Gastroesophageal sphincter (tissue), 3 donors: Measurements from ENCODE around the gene C19orf67.

Experiments used
- EP300 ChIP-seq: sonication (generic); formaldehyde crosslinking; IDR thresholded peaks from one replicate; pipeline ENCODE4 v1.6.1; 2017; ENCODE audit warnings: antibody characterized with exemption, mild to moderate bottlenecking
- POLR2A ChIP-seq, 2 donors: fragments of 450-650 bp; IDR thresholded peaks; one replicate each; pipeline ENCODE4 v1.6.1; 2017; ENCODE audit warnings: antibody characterized with exemption in 2 of 2, mild to moderate bottlenecking in 2 of 2, moderate library complexity in 1 of 2
- POLR2AphosphoS5 ChIP-seq: sonication (generic); formaldehyde crosslinking; IDR thresholded peaks from one replicate; pipeline ENCODE4 v1.6.1; 2017; ENCODE audit warnings: antibody characterized with exemption
- TF ChIP-seq, protein P1 (sequence below), 4 experiments: fragments of 200-600 bp in 2 of 4; fragments of 450-650 bp in 2 of 4; sonication (generic) in 1 of 4; IDR thresholded peaks; one replicate each; pipeline ENCODE4 v1.5.1; 2017 to 2019; ENCODE audit warnings: antibody characterized with exemption in 4 of 4, mild to moderate bottlenecking in 2 of 4, moderate library complexity in 2 of 4

DNA sequence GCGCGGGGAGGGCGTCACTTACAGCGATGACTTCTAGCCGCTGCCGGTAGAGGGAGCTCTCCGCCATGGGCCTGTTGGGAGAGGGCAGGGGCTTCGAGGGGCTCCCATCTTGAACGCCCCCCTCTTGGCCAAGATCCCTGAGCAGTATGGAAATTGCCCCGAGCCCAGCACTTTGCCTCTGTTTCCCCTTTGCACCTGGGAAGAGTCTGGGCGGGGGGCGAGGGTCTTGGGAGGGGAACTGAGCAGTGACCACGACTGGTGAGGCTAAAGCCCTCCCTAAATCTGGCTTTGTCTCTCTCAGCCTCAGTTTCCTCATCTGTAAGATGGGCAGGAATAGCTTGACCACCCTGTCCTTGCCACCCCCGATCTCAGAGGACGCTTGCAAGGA is 26.5 kb downstream of the C19orf67 start:
- TF ChIP-seq POLR2A (IDR thresholded peaks at IDR 0.05) (no peak), POLR2AphosphoS5 (no peak), EP300 (no peak)
- TF ChIP-seq, protein P1, sequence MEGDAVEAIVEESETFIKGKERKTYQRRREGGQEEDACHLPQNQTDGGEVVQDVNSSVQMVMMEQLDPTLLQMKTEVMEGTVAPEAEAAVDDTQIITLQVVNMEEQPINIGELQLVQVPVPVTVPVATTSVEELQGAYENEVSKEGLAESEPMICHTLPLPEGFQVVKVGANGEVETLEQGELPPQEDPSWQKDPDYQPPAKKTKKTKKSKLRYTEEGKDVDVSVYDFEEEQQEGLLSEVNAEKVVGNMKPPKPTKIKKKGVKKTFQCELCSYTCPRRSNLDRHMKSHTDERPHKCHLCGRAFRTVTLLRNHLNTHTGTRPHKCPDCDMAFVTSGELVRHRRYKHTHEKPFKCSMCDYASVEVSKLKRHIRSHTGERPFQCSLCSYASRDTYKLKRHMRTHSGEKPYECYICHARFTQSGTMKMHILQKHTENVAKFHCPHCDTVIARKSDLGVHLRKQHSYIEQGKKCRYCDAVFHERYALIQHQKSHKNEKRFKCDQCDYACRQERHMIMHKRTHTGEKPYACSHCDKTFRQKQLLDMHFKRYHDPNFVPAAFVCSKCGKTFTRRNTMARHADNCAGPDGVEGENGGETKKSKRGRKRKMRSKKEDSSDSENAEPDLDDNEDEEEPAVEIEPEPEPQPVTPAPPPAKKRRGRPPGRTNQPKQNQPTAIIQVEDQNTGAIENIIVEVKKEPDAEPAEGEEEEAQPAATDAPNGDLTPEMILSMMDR (IDR thresholded peaks at IDR 0.05): peak in 3 of 4 experiments; percentile 23 to 63 (median 43)
